HT-29 (cell line): Measurements from ENCODE around the gene ACAP3. TPM values are rescaled to one million over a fixed set of nuclear protein-coding genes. Genes with fewer than 3 reads are reported as not detected.

Source experiments
- DNase-seq: peaks from one replicate; pipeline ENCODE4 v3.0.0-alpha.2; 2015; ENCODE audit warnings: low spot score
- total RNA-seq: library from RNA; depleted of rRNA; stranded (reverse); fragments of >200 nt; shearing (Covaris generic); gene quantifications from 2 replicates; pipeline ENCODE4 v1.2.3, GENCODE V29; 2014

The ACAP3 gene
- total RNA-seq, 1 experiment from 2014 or later = 104 TPM

- no peak for DNase-seq
Observed at GRCh38 chr1:1314678-1315335, 7.1 kb upstream of the ACAP3 start.

- DNase-seq = no peak
Observed at GRCh38 chr1:1314237-1314586, 6.5 kb upstream of the ACAP3 start.

- no peak for DNase-seq
Observed at GRCh38 chr1:1313500-1314236, 5.9 kb upstream of the ACAP3 start.

- no peak for DNase-seq
Observed at GRCh38 chr1:1312450-1313314, 5.0 kb upstream of the ACAP3 start.

- no peak for DNase-seq
Observed at GRCh38 chr1:1311107-1312104, 3.7 kb upstream of the ACAP3 start.

- peak; percentile 65 for DNase-seq
Observed at GRCh38 chr1:1310476-1311053, 2.8 kb upstream of the ACAP3 start.

GRCh38 chr1:1310109-1310385 lies 2.3 kb upstream of the ACAP3 start:
- DNase-seq = no peak

- peak; percentile 59 for DNase-seq
Observed at GRCh38 chr1:1309251-1310108, 1.8 kb upstream of the ACAP3 start.

GRCh38 chr1:1308756-1309250 lies 1.1 kb upstream of the ACAP3 start:
- no peak for DNase-seq

GRCh38 chr1:1307261-1307922 lies 338 bp downstream of the ACAP3 start:
- no peak for DNase-seq

- DNase-seq = no peak
Observed at GRCh38 chr1:1306661-1307260, 969 bp downstream of the ACAP3 start.

GRCh38 chr1:1306070-1306660 lies 1.6 kb downstream of the ACAP3 start:
- no peak for DNase-seq

- peak; percentile 75 for DNase-seq
Observed at GRCh38 chr1:1305300-1306069, 2.2 kb downstream of the ACAP3 start.

- DNase-seq = no peak
Observed at GRCh38 chr1:1304331-1305299, 3.1 kb downstream of the ACAP3 start.

GRCh38 chr1:1303736-1304135 lies 4.0 kb downstream of the ACAP3 start:
- DNase-seq = no peak

- DNase-seq = no peak
Observed at GRCh38 chr1:1302951-1303509, 4.7 kb downstream of the ACAP3 start.
